CD14-positive monocyte (primary cell): ENCODE measurements around the gene ZXDC. TPM values are rescaled to one million over a fixed set of nuclear protein-coding genes. Genes with fewer than 3 reads are reported as not detected.

Source experiments
- DNase-seq, 3 donors: peaks; one replicate each; pipeline ENCODE4 v3.0.0-alpha.2; 2011 to 2022
- H2AFZ ChIP-seq: 2 replicates; pipeline ENCODE4 v1.6.0; 2012; ENCODE audit warnings: mild to moderate bottlenecking, low read depth, low read length, inconsistent platforms; ENCODE audit not compliant: insufficient read depth, poor library complexity, severe bottlenecking
- H3K27ac ChIP-seq, 2 donors: 1 replicate in 1 of 2; 2 replicates in 1 of 2; pipeline ENCODE4 v1.5.1; 2012 to 2013; ENCODE audit warnings: low read length in 2 of 2, control low read depth in 1 of 2, inconsistent platforms in 1 of 2, low read depth in 1 of 2, mild to moderate bottlenecking in 1 of 2
- H3K27me3 ChIP-seq, 2 donors: one replicate each; pipeline versions ENCODE4 v1.6.0 to v1.6.1; 2011 to 2013; ENCODE audit warnings: low read length in 2 of 2; ENCODE audit not compliant: control insufficient read depth in 2 of 2, insufficient read depth in 2 of 2
- H3K36me3 ChIP-seq, 2 donors: replicated peaks in 1 of 2; 1 replicate in 1 of 2; 2 replicates in 1 of 2; pipeline versions ENCODE4 v1.5.1 to v1.6.1; 2012 to 2013; ENCODE audit warnings: low read length in 2 of 2, control low read depth in 1 of 2, inconsistent platforms in 1 of 2, mild to moderate bottlenecking in 1 of 2; ENCODE audit not compliant: insufficient read depth in 2 of 2, control insufficient read depth in 1 of 2
- H3K4me1 ChIP-seq, 2 donors: 1 replicate in 1 of 2; 2 replicates in 1 of 2; pipeline versions ENCODE4 v1.5.1 to v1.6.1; 2012 to 2013; ENCODE audit warnings: low read length in 2 of 2, control low read depth in 1 of 2, inconsistent platforms in 1 of 2, mild to moderate bottlenecking in 1 of 2, moderate library complexity in 1 of 2; ENCODE audit not compliant: insufficient read depth in 2 of 2, control insufficient read depth in 1 of 2
- H3K4me2 ChIP-seq: replicated peaks from 2 replicates; pipeline ENCODE3; 2012; ENCODE audit warnings: low read length, moderate library complexity, mild to moderate bottlenecking; ENCODE audit not compliant: poor library complexity, severe bottlenecking; ENCODE audit errors: extremely low read depth
- H3K4me3 ChIP-seq, 3 experiments: fragments of 200-600 bp in 1 of 3; sonication (generic) in 1 of 3; replicated peaks in 1 of 3; 1 replicate in 2 of 3; 2 replicates in 1 of 3; pipeline ENCODE4 v1.5.1; 2011 to 2013; ENCODE audit warnings: low read length in 3 of 3, mild to moderate bottlenecking in 3 of 3, control low read depth in 2 of 3, low read depth in 2 of 3, inconsistent platforms in 1 of 3, moderate library complexity in 1 of 3
- H3K79me2 ChIP-seq: 2 replicates; pipeline ENCODE4 v1.6.0; 2012; ENCODE audit warnings: mild to moderate bottlenecking, control low read depth, inconsistent platforms, low read length, moderate library complexity; ENCODE audit not compliant: insufficient read depth
- H3K9ac ChIP-seq: 2 replicates; pipeline ENCODE4 v1.6.0; 2017; ENCODE audit warnings: low read length, mild to moderate bottlenecking; ENCODE audit not compliant: insufficient read depth, poor library complexity, severe bottlenecking
- H3K9me3 ChIP-seq, 2 donors: replicated peaks in 1 of 2; 1 replicate in 1 of 2; 2 replicates in 1 of 2; pipeline versions ENCODE4 v1.5.1 to v1.6.1; 2012 to 2013; ENCODE audit warnings: low read length in 2 of 2, control low read depth in 1 of 2; ENCODE audit not compliant: control insufficient read depth in 1 of 2, insufficient read depth in 1 of 2
- H4K20me1 ChIP-seq: 2 replicates; pipeline ENCODE4 v1.6.0; 2012; ENCODE audit warnings: mild to moderate bottlenecking, low read length, control low read depth, moderate library complexity; ENCODE audit not compliant: insufficient read depth
- H3K27ac Mint-ChIP-seq, 7 donors: one replicate each; pipeline ENCODE4 v1.8.0; 2020; ENCODE audit warnings: mild to moderate bottlenecking in 7 of 7, mixed read lengths in 7 of 7, moderate library complexity in 6 of 7, inconsistent platforms in 2 of 7
- H3K27me3 Mint-ChIP-seq, 3 donors: one replicate each; pipeline ENCODE4 v1.8.0; 2021 to 2022; ENCODE audit warnings: low read depth in 3 of 3, mild to moderate bottlenecking in 3 of 3, mixed read lengths in 3 of 3, moderate library complexity in 3 of 3, inconsistent platforms in 1 of 3
- H3K36me3 Mint-ChIP-seq, 2 donors: one replicate each; pipeline ENCODE4 v1.8.0; 2020; ENCODE audit warnings: mixed read lengths in 2 of 2, inconsistent platforms in 1 of 2, mild to moderate bottlenecking in 1 of 2
- H3K4me1 Mint-ChIP-seq: one replicate; pipeline ENCODE4 v1.8.0; 2020; ENCODE audit warnings: mild to moderate bottlenecking, mixed read lengths
- H3K4me3 Mint-ChIP-seq, 2 donors: one replicate each; pipeline ENCODE4 v1.8.0; 2020; ENCODE audit warnings: mild to moderate bottlenecking in 2 of 2, mixed read lengths in 2 of 2, moderate library complexity in 1 of 2
- H3K9me3 Mint-ChIP-seq, 7 donors: one replicate each; pipeline ENCODE4 v1.8.0; 2020 to 2022; ENCODE audit warnings: mixed read lengths in 7 of 7, mild to moderate bottlenecking in 6 of 7, moderate library complexity in 6 of 7, inconsistent platforms in 2 of 7
- CTCF ChIP-seq: fragments of 200-600 bp; IDR thresholded peaks from one replicate; pipeline ENCODE4 v1.8.0; 2022; ENCODE audit warnings: antibody characterized with exemption, mild to moderate bottlenecking
- WGBS: methylation state at CpG from one replicate; pipeline ENCODE4 v1.1.5; 2013; ENCODE audit warnings: missing lambda C conversion rate; ENCODE audit not compliant: insufficient coverage; 5-methylcytosine and 5-hydroxymethylcytosine counted together
- intact Hi-C, 2 donors: fragments of 100-400 bp; cut with micrococcal nuclease; formaldehyde crosslinking; loops; one replicate each; pipeline versions ENCODE4 v1.15.0 to v1.15.1; 2023
- polyA plus RNA-seq, 3 donors: library from polyadenylated mRNA; depleted of rRNA in 1 of 3; unstranded in 2 of 3; stranded (reverse) in 1 of 3; fragments of 300-500 nt in 2 of 3; fragments of >200 nt in 1 of 3; fragmentation: Illumina TruSeq in 2 of 3; gene quantifications; 1 replicate in 2 of 3; 2 replicates in 1 of 3; pipeline ENCODE4 v1.2.3, GENCODE V29; 2012 to 2021

ZXDC gene
- polyA plus RNA-seq, 3 donors: 6.3 to 44.8 (median 9.7) TPM

GRCh38 chr3:126484148-126484547 is 8.5 kb upstream of the ZXDC start:
- no peak for TF ChIP-seq CTCF
- Histone ChIP-seq H3K27me3 (no peaks in the 10 kb centered on the region), H3K79me2 (no peaks in the 10 kb centered on the region), H4K20me1 (no peaks in the 10 kb centered on the region), H3K9me3 (no peaks in the 10 kb centered on the region), H3K27ac (no peak overlapping the region), H2AFZ (no peak overlapping the region), H3K4me1 (peaks cover 6 to 8% of the 10 kb centered on the region in 2 donors), H3K4me2 (no peak overlapping the region), H3K36me3 (no peaks in the 10 kb centered on the region), H3K9ac (no peak overlapping the region), H3K4me3 (no peak overlapping the region)
- intact Hi-C loops: no loop called here
- DNase-seq: no peak
- H3K4me1 Mint-ChIP-seq: peaks cover 10% of the 10 kb centered on the region
- H3K9me3 Mint-ChIP-seq: peaks cover 0 to 2% (median 0%) of the 10 kb centered on the region in 7 donors
- H3K27me3 Mint-ChIP-seq: peaks cover under 1 to 5% (median 2%) of the 10 kb centered on the region in 3 donors
- H3K4me3 Mint-ChIP-seq: no peak overlapping the region
- 78% methylated on average over 3 of the region's 3 CpGs for WGBS
- H3K36me3 Mint-ChIP-seq: no peaks in the 10 kb centered on the region
- H3K27ac Mint-ChIP-seq: no peak overlapping the region

GRCh38 chr3:126483321-126483761 is 7.7 kb upstream of the ZXDC start:
- Histone ChIP-seq H3K27ac (no peak overlapping the region), H3K4me1 (peaks cover 6 to 8% of the 10 kb centered on the region in 2 donors), H3K79me2 (no peaks in the 10 kb centered on the region), H3K4me3 (no peak overlapping the region), H3K27me3 (no peaks in the 10 kb centered on the region), H3K4me2 (no peak overlapping the region), H2AFZ (no peak overlapping the region), H3K9ac (no peak overlapping the region), H3K9me3 (no peaks in the 10 kb centered on the region), H3K36me3 (no peaks in the 10 kb centered on the region), H4K20me1 (no peaks in the 10 kb centered on the region)
- peaks cover 0 to 5% (median 2%) of the 10 kb centered on the region in 3 donors for H3K27me3 Mint-ChIP-seq
- no peaks in the 10 kb centered on the region for H3K36me3 Mint-ChIP-seq
- no peak overlapping the region for H3K4me3 Mint-ChIP-seq
- H3K27ac Mint-ChIP-seq: no peak overlapping the region
- intact Hi-C loops: no loop called here
- no peak for TF ChIP-seq CTCF
- WGBS: 95% methylated on average over 13 of the region's 14 CpGs
- H3K4me1 Mint-ChIP-seq: peaks cover 10% of the 10 kb centered on the region
- H3K9me3 Mint-ChIP-seq: peaks cover 0 to 2% (median 0%) of the 10 kb centered on the region in 7 donors
- no peak for DNase-seq
